ENCODE data around the gene CEP68.
"Not testable (repeated sequence)": the region's sequence is repeated elsewhere in the genome, so short reads cannot be mapped to it uniquely, and the experiment has no call there.

CEP68 gene

DNA sequence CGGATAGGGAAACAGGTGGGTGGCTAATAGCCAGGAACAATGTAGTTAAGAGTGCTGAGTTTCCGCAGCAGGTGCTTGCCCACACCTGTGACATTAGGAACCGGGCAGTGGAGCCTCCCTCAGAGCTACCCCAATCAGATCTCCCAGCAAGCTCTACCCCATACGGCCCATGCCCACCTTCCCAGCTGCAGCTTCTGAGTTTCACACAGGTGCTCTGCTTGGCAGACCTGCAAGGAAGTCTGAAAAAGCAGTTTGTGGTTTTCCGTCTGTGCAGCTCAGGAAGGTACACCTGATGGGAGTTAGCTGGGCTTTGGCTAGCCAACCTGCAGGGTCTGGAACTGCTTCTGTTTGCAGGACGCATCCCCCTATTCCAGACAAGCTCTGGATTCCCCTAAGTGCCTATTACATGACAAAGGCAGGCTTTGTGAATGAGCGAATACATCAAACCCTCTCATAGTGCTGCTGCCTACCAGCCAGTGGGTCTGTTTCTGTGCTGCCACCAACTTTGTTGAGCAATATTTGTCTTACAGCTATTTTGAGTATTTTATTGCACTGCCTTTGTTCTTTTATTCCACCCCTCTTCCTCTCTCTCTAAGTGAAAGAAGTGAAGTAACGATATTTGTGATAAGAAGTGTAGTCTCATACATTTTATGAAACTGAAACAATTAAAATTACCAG, 24.7 kb upstream of the CEP68 start:
- no peak for DNase-seq

DNA sequence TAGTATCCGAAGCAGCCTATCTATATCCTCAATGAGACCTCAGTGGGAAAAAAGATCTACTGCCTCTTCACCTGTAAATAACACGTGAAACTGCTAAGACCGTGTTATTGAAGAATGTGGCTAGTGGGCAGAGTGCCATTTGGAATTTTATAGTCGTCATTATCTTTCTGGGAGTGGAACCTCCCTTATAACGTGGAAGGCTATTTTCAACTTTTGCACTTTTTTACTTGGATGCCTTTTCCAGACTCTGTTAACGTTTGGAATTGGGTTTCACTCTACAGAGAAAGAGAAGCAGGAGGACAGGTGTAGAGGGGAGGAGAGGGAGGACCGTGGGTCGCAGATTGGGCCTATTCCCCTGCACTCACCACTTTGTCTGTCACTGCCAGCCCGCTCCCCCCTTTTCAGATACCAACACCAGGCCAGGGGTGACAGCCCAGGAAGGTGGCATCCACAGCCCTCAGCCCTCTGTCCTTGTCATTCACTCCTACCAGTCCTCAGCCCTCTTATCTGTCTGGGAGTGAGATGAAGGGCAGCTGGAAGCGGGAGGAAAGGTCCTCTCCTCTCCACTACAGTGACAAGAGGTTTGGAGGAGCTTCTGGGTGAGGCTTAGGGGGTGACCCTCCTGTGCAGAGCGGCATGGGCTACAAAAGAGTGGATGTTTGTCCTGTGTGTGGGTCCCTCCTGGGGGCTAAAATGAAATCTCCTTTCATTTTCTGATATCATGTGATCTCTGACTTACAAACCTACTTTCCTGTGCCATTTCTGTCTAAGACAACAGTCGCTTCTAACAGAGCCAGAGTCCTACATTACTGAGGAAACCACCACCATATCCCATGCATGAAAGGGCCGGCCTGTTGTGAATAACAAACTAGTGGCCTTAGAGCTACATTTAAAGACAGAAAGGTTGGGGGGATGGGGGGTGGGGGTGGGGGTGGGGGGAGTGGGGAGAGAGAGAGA, 23.9 kb upstream of the CEP68 start:
- DNase-seq = no peak

DNA sequence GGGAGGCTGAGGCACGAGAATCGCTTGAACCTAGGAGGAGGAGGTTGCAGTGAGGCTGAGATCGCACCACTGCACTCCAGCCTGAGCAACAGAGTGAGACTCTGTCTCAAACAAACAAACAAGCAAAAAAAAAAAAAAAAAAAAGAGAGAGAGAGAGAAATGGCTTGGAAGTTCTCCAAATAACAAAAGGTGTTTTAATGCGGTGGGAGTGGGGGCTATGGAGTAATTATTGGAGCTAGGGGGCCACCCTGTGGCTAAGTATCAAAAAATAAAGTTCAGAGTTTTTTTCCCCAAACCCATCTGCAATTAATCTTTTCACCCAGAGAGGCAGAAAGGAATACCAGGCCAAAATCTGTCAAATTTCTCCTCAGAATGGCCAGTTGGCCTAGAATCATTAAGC, 23.0 kb upstream of the CEP68 start:
- peak in 1 of 2 experiments; percentile 18 for DNase-seq

DNA sequence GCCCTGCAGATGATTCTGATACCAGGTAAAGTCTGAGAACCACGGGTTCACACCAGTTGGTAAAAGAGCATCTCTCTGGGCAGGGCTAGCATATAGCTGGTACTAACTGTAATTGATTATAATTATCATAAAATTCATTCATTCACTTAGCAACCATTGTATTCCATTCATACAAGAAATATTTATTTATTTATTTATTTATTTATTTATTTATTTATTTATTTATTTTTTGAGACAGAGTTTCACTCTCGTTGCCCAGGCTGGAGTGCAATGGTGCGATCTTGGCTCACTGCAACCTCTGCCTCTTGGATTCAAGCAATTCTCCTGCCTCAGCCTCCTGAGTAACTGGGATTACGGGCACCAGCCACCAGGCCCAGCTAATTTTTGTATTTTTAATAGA, 22.5 kb upstream of the CEP68 start:
- DNase-seq = not testable (repeated sequence)

DNA sequence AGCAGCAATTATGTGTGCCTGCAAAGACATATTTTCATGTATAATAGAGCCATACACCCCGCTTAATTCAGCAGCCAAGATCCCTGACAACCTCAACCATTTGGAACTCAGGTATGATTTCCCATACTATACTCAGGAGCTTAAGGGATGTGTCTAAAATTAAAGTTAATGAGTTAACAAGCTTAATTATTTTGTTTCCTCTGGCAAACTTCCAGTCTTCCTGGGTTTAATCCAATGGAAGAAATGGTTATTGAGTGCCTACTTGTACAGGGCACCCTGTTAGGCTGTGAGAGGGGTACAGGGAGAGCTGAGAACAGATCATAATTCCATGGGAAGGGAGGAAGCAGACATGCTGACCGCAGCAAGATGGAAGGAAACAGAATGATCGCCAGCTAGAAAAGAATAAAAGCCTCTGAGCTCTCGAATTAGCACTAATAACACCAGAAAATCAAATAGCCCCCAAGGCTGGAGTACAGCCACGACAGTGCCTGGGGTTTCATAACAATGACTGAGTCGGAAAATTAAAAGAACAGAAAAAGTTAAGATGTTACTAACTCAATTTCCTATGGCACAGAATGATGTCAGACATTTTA, 20.8 kb upstream of the CEP68 start:
- no peak for DNase-seq

DNA sequence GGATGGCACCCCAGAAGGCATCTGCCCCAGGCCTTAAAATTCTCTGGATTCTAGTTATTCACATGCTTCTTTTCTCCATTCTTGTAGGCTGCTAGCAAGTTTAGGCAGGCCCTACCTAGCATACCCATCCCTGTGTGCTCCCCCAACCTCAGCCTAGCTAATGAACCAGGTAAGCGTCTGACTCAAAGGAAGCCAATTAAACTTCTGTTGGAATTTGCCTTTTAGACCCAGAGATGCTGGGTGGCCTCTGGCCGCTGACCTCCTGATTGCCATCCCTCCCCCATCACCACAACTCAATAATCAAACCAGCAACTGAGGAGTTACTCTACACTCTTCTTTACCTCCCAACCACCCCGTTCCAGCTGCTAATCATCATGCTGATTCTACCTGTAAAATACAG, 19.0 kb upstream of the CEP68 start:
- no peak for DNase-seq

DNA sequence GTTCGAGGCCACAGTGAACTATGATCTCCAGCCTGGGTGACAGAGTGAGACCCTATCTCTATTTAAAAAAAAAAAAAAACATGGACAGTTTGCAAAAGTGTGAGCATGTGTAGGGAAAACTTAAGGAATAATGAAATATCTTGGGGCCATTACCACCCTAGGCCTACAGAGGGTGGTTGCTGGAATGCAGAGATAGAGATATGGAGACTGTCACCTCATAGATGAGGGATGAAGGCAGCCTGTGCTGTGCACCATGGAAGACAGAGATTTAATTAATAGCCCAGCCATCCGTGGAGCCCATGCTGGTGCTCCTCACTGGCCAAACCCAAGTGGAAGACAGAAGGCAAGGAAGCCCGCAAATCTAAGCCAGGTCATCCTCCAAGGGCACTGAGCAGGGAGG, 16.6 kb upstream of the CEP68 start:
- no peak for DNase-seq

DNA sequence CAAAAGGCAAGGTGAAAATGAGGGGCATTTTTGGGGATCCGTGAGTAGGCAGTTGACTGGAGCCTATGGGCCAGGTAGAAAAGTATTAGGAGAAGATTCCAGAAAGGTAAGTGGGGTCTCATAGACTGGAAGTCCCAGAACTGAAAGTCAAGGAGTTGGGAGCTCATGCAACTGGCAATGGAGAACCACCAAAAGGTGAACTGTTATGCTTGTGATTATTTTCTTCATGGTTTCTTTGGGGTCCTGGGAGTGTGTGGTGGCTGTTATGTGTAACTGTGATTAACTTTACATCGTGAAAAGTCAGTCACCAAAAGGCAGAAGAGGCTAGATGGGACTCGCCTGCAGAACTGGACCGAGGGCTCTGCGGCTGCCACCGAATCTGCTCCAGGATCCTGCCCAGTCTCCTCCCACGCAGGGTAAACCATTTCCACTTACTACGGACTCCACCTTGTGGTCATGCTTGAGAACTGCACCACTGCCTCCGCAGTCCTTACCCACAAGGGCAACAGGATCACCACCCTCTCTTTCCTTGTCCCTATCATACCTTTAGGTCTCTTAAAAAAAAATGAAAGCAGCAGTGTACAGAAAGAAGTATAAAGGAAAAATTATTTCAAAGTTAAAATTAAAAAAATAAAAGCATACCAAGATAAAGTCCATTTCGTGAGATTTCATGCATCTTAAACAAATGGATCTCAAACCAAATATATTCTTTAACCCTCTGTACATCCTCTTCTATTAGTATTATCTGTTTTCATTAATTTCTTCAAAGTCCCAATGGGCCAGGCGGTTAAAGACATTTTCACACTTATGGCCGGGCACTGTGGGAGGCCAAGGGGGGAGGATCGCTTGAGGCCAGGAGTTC, 15.6 kb upstream of the CEP68 start:
- peak in 1 of 2 experiments; percentile 77 for DNase-seq

DNA sequence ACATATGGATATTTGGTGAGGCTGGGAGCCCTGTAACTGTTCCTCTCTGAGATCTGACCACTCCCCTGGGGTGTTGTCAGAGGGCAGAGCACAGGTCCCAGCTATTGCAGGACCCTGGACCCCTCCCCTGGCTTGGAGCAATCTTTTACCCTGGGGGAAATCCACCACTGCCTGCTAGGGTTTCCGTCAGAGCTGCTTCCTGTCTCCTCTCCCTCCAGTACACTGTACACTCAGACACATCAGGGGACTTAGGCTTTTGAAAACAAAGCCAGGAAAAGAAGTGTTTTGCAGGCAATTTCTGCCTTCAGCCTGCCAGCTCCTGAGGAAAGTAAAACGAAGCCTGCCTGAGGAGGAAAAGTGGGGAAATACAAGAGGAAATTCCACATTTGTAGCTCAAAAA, 13.2 kb upstream of the CEP68 start:
- no peak for DNase-seq

DNA sequence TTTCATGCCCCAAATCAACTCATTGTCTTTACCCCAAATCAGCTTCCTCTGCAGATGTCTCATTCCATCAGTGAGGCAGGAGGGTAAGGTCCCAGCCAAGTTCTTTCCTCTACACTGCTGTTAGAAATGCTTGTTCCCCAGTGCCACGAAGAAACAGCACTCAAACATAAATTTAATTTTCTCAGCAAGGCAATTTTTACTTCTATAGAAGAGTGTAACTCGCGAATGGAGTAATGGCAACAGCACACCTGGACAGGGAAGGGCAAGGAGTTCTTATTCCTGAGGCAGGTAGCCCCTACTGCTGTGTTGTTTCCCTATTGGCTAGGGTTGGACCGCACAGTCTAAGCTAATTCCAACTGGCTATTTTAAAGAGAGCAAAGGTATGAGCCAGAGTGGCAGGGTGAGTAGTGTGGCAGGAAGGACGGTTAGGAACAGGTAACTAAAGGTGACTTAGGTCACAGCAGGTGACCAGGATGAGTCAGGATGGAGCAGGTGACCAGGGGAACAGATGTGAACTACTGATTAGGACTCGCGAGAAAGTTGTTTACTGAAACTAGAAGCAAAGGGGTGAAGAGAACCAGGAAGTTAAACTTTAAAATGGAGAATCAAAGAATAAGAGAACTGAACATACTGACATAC, 12.0 kb upstream of the CEP68 start:
- DNase-seq = no peak

DNA sequence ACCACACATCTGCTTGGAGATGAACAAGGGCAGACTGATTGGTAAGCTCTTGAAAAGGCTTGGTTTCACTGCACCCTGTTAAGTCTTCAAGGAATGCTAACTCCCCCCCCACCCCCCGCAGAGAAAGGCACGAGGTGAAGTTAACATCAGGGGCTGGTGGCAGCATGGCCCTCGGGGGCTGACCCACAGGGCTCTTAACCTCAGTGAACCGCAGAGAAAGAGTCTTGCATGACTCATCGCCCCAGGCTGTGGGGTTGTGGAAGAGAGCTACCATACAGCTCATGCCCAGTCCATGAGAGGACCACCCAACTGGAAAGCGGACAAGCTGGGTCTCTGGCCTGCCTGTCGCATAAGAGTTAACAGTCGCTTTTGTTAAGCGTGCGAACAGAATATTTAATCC, 10.6 kb upstream of the CEP68 start:
- DNase-seq = no peak

DNA sequence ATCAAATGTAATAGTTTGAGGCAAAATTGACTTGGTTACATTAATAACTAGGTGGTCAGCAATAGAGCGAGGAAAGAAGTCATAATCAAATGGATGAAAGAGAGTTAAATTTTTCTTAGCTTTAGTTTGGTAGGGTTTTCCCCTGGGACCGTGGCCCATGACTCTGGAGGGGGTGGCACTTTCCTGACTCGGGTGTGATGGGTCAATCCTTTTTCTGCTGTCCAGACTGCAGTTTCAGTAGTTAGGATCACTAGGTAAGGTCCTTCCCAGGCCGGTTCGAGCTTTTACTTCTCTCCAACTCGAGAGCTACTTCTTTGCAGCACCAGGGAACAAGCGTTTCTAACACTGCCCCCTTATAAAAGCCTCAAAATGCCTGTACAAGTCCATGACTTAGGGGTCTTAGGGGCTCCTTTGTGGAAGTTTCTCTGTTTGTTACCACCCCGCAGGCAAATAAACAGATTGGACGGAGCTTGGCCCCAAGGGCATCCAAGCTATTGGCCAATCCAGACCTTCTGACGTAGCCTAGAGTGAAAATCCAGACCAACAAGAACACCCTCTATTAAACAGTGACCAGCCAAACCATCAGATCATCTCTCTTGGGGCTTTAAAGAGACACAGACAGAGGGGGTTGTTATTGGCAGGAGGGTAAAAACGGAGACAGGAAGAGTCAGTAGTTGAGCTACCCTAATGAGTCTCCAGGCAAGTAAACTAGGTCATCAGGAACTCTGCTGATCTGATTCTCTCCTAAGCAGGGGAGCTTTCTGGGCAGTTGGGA, 9.4 kb upstream of the CEP68 start:
- DNase-seq = no peak

DNA sequence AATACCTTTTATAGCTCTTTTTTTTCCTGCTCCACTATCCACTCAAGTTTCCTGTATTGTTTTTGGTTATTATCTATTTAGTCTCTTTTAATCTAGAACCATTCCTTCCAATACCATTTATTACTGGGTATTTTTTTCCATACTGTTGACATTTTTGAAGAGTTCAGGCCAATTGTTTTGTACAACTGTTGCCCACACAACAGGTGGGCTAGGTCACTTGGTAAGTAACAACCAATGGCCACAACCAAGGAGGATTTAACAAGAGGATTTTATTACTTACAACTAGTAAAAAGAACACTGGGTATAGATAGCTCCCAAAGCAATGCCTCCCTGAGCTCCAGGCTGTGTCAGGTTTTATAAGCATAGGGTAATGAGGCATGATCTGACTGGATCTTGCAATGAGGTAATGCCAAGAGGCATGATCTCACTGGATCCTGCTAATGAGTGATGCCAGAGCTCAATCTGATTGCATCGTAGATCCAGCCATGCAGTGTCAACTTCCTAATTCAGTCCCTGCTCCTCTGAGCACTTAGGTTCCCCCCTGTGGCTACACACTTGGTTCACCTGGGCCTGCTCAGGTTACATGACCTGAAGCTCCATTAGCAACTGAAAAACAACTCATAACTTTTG, 7.1 kb upstream of the CEP68 start:
- no peak for DNase-seq

DNA sequence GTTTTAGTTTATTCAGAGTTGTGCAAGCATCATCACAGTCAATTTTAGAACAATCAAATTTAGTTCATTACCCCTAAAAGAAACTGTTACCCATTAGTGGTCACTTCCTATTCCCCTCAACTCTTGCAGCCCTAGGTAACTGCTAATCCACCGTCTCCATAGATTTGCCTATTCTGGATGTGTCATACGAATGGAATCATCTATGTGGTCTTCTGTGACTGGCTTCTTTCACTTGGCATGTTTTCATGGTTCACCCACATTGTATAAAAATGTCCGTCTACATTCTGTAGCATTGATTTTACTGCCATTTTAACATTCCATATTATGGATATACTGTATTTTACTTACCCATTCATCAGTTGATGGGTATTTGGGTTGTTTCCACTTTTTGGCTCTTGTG, 5.3 kb upstream of the CEP68 start:
- DNase-seq = no peak

DNA sequence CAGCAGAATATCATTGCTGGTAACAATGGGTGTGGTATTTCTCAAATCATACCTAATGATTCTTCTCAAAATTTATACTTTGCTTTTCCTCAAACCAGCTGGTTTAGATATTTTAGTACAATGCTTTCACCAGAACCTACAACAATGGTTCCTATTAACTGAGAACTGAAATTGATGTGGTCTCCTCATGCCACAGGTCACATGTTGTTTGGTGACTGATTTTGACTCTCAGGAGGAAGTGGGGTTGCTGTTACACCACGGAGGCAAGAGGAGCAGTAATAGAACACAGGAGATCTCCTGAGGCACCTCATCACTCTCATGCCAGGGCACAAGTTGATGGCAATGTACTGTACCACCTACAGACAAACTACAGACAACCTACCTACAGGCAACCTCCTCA, 3.0 kb upstream of the CEP68 start:
- DNase-seq = no peak

DNA sequence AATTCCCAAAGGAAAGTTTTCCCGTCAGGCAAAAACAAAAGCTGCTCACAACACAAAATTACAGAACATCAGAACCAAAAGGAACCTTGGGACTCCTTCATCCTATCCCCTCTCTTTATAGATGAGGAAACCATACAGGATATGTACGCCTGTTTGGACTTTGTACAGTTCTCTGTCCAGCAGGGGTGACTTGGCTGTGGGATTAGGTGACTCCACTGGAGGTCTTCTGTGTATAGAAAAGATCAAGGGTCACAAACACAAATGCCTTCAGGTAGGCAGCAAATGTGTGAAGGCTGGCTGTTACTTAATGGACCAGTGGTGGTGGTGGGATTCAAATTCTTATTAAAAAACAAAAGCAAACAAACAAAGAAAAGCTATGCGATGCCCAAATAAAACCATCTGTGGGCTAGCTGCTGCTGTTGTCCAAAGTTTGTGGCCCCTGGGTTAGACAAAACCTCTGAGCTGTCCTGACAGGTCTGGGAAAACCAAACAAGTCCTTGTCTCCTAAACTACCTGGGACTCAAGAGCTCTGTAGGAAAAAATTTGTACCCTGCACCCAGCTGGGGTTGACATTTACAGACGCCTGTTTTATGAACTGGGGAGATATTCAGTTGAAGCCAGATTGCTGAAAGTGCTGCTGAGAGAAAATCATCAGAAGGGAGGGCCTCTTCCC, 1.3 kb upstream of the CEP68 start:
- no peak for DNase-seq

DNA sequence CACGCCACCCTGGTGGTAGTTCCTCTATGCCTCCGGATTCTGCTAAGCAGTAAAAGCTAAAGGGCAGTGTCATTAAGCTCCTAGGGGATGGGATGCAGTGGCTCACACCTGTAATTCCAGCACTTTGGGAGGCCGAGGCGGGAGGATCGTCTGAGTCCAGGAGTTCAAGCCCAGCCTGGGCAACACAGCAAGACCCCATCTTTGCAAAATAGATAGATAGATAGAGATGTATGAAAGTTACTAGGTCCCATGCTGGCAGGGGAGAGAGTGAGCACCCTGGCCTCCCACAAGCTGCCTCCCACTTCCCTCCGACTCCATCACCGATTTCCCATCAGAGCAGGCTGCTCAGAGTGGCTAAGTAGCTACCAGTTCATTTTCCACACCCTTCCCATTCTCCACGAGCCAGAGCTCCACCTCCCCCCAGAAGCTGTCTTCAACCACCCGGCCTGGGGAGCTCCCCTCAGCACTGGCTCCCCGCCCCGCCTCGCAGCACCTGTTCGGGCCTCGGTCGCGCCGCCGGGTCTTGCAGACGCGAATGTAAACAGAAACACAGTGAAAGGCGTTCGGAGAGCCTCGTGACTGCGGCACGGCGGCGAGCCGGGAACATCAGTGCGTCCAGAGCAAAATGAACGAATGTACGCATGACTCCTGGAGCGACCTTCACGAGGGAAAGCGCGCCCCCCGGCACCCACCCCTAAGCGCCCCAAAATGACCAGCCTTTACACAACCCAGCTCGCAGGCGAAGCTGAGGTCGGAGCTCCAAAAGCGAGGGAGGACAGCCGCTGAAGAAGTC, 598 bp upstream of the CEP68 start:
- DNase-seq = peak in 1 of 2 experiments; percentile 51

DNA sequence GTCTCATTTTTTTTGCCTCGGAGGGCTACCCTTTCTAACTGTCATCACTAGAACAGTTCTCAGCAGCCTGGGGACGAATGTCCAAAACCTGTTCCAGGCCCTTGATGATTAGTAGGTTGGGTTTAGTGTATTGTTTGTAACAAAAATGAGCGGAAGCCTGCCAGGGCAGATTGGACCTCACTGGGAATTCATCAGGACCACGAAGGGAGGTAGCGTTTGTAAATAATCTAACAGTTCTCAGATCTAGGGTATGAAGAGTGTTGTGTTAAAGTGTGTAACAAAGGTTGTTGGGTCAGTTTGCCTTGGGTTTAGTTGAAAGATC, 799 bp downstream of the CEP68 start:
- no peak for DNase-seq

DNA sequence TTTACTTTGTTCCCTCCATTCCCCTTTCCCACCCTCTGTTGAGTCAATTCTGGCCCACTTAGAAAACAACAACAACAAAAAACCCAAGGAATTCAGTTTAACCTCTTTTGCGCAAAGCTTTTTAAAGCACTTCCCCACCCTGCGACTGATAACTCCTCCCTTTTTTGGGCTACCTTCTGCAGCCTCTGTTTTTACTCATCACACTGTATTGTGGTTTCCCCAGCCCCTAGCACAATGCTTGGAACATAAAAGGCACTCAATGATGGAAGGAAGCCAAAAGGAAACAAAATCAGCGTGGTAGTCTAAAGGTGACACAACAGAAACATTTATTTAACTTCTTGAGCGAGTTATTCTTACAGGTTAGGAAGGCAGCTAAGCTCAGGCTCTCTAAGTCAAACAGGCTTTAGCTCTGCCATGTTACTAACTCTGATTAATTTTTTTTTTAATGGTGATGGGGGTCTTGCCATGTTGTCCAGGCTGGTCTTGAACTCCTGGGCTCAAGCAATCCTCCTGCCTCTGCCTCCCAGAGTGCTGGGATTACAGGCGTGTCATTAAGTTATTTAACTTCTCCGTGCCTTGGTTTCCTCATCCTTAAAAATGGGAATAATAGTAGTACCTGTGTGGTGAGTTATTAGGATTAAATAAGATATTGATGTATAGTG, 1.3 kb downstream of the CEP68 start:
- no peak for DNase-seq
